Measurements from ENCODE around the gene FAM76B. TPM values are rescaled to one million over a fixed set of nuclear protein-coding genes. Genes with fewer than 3 reads are reported as not detected.
A peak's percentile ranks its signal among the peaks of the same experiment; 100 is the strongest.

Gene FAM76B
- total RNA-seq, 1 experiment from 2014 or later, result 23.8 TPM

- no peak overlapping the region for H3K4me3 ChIP-seq
- H3K27me3 ChIP-seq (ENCODE audit: insufficient read depth, low read depth), result no peaks in the 10 kb centered on the region
- no peak overlapping the region for H2AFZ ChIP-seq
- H3K4me2 ChIP-seq, result no peak overlapping the region
- POLR2A ChIA-PET (ENCODE audit: unreplicated experiment), result interaction anchor here (0.6 kb wide), 1 partner anchor 513 kb away, joined by 5 read pairs; no protein-coding TSS in a partner anchor
- peaks cover 25% of the 10 kb centered on the region for H3F3A ChIP-seq (ENCODE audit: insufficient read depth, low read depth)
- CTCF ChIA-PET, result no interaction called here
- intact Hi-C loops (cut with micrococcal nuclease; ENCODE audit: unreplicated experiment), result no loop called here
- no TSS peak for BruUV-seq (replicated peaks)
- H3K36me3 ChIP-seq (ENCODE audit: low read depth), result peaks cover 13% of the 10 kb centered on the region
- H3K9me2 ChIP-seq (ENCODE audit: insufficient read depth), result no peaks in the 10 kb centered on the region
- H3K9me3 ChIP-seq (ENCODE audit: insufficient read depth, low read depth), result no peaks in the 10 kb centered on the region
- no peak overlapping the region for H3K27ac ChIP-seq
- peak in 1 of 2 experiments; percentile 11 for DNase-seq
- peaks cover 69% of the 10 kb centered on the region for H3K79me2 ChIP-seq (ENCODE audit: low read depth)
- H3K4me1 ChIP-seq (replicated peaks; ENCODE audit: insufficient read depth), result peaks cover 16% of the 10 kb centered on the region
- H4K20me1 ChIP-seq (ENCODE audit: insufficient read depth), result peaks cover 24% of the 10 kb centered on the region
- TF ChIP-seq, protein P1, sequence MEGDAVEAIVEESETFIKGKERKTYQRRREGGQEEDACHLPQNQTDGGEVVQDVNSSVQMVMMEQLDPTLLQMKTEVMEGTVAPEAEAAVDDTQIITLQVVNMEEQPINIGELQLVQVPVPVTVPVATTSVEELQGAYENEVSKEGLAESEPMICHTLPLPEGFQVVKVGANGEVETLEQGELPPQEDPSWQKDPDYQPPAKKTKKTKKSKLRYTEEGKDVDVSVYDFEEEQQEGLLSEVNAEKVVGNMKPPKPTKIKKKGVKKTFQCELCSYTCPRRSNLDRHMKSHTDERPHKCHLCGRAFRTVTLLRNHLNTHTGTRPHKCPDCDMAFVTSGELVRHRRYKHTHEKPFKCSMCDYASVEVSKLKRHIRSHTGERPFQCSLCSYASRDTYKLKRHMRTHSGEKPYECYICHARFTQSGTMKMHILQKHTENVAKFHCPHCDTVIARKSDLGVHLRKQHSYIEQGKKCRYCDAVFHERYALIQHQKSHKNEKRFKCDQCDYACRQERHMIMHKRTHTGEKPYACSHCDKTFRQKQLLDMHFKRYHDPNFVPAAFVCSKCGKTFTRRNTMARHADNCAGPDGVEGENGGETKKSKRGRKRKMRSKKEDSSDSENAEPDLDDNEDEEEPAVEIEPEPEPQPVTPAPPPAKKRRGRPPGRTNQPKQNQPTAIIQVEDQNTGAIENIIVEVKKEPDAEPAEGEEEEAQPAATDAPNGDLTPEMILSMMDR (conservative IDR thresholded peaks at IDR 0.05), result no peak
These were observed 4.5 kb upstream of the FAM76B start for GRCh38 chr11:95794086-95794485.

GRCh38 chr11:95793116-95793515, 3.5 kb upstream of the FAM76B start:
- ChIA-PET CTCF (interaction anchor here (0.8 kb wide), 1 partner anchor 601 kb away, joined by 3 read pairs; no protein-coding TSS in a partner anchor), POLR2A (ENCODE audit: unreplicated experiment) (interaction anchor here (0.6 kb wide), 1 partner anchor 820 kb away, joined by 5 read pairs; the partner anchor contains the start of genes CWC15 and KDM4D)
- Histone ChIP-seq H3K27ac (no peak overlapping the region), H3K4me2 (peak overlapping the region; percentile 99; the same call in 1 of the 2 replicates), H3K9me3 (ENCODE audit: insufficient read depth, low read depth) (no peaks in the 10 kb centered on the region), H3K9me2 (ENCODE audit: insufficient read depth) (no peaks in the 10 kb centered on the region), H3K4me3 (no peak overlapping the region), H3F3A (ENCODE audit: insufficient read depth, low read depth) (peaks cover 25% of the 10 kb centered on the region), H3K27me3 (ENCODE audit: insufficient read depth, low read depth) (no peaks in the 10 kb centered on the region), H3K36me3 (ENCODE audit: low read depth) (peaks cover 14% of the 10 kb centered on the region), H3K4me1 (replicated peaks; ENCODE audit: insufficient read depth) (peaks cover 22% of the 10 kb centered on the region), H3K79me2 (ENCODE audit: low read depth) (peaks cover 79% of the 10 kb centered on the region), H2AFZ (no peak overlapping the region), H4K20me1 (ENCODE audit: insufficient read depth) (peaks cover 28% of the 10 kb centered on the region)
- no peak for DNase-seq
- no TSS peak for BruUV-seq (replicated peaks)
- intact Hi-C loops (cut with micrococcal nuclease; ENCODE audit: unreplicated experiment), result no loop called here
- TF ChIP-seq EZH2 (IDR thresholded peaks at IDR 0.05; ENCODE audit: low read depth), result no peak
- TF ChIP-seq, protein P1 (conservative IDR thresholded peaks at IDR 0.05), result no peak

GRCh38 chr11:95792700-95793099, 3.1 kb upstream of the FAM76B start:
- H3K4me2 ChIP-seq, result peak overlapping the region; percentile 99
- TF ChIP-seq, protein P1 (conservative IDR thresholded peaks at IDR 0.05), result no peak
- no peak for TF ChIP-seq EZH2 (IDR thresholded peaks at IDR 0.05; ENCODE audit: low read depth)
- H3K4me1 ChIP-seq (replicated peaks; ENCODE audit: insufficient read depth), result peaks cover 26% of the 10 kb centered on the region
- BruUV-seq (replicated peaks), result no TSS peak
- no peaks in the 10 kb centered on the region for H3K9me2 ChIP-seq (ENCODE audit: insufficient read depth)
- POLR2A ChIA-PET (ENCODE audit: unreplicated experiment), result no interaction called here
- peaks cover 25% of the 10 kb centered on the region for H3F3A ChIP-seq (ENCODE audit: insufficient read depth, low read depth)
- H3K27me3 ChIP-seq (ENCODE audit: insufficient read depth, low read depth), result no peaks in the 10 kb centered on the region
- peaks cover 18% of the 10 kb centered on the region for H3K36me3 ChIP-seq (ENCODE audit: low read depth)
- intact Hi-C loops (cut with micrococcal nuclease; ENCODE audit: unreplicated experiment), result no loop called here
- peaks cover 81% of the 10 kb centered on the region for H3K79me2 ChIP-seq (ENCODE audit: low read depth)
- peak in 1 of 2 experiments; percentile 22 for DNase-seq
- H4K20me1 ChIP-seq (ENCODE audit: insufficient read depth), result peaks cover 28% of the 10 kb centered on the region
- H3K27ac ChIP-seq, result no peak overlapping the region
- H3K4me3 ChIP-seq, result peak overlapping the region; percentile 87; the same call in 1 of the 2 replicates
- H2AFZ ChIP-seq, result no peak overlapping the region
- no peaks in the 10 kb centered on the region for H3K9me3 ChIP-seq (ENCODE audit: insufficient read depth, low read depth)
- CTCF ChIA-PET, result interaction anchor here (0.8 kb wide), 1 partner anchor 601 kb away, joined by 3 read pairs; no protein-coding TSS in a partner anchor

All from PC-9 (cell line).